K562 (cell line): ENCODE data around the gene RNF223. TPM values are rescaled to one million over a fixed set of nuclear protein-coding genes. Genes with fewer than 3 reads are reported as not detected.
A peak's percentile ranks its signal among the peaks of the same experiment; 100 is the strongest.

Source experiments
- ATAC-seq: fragments of 200-7000 bp; cut with Tn5 transposase; 3 replicates; pipeline ENCODE4 v1.9.1; 2020; ENCODE audit warnings: moderate library complexity
- BruUV-seq: library from RNA; stranded (reverse); fragments of 400-500 nt; replicated peaks from 2 replicates; lab custom pipeline; 2021; lab: Mats Ljungman, UMichigan
- CTCF ChIA-PET: fragments of 300-600 bp; formaldehyde crosslinking; extraction: SDS; loops from one replicate; lab custom pipeline; 2021; ENCODE audit warnings: low intra/inter-chr PET ratio; lab: Yijun Ruan, JAX
- POLR2A ChIA-PET: fragments of 300-600, 350-650 bp; sonication (Branson Sonifier 250); formaldehyde crosslinking; extraction: SDS; loops from one replicate; lab custom pipeline; 2021; ENCODE audit warnings: antibody characterized with exemption, inconsistent platforms; lab: Yijun Ruan, JAX
- DNase-seq, 4 experiments: peaks; one replicate each; pipeline versions ENCODE4 v3.0.0 to v3.0.0-alpha.2; 2011 to 2018; ENCODE audit warnings: low spot score in 3 of 4, mixed read lengths in 3 of 4; ENCODE audit errors: extremely low read depth in 1 of 4
- FAIRE-seq: peaks from 2 replicates; lab custom pipeline; 2011; peaks lifted over from hg19 to GRCh38; lab: Jason Lieb, UNC
- H2AFZ ChIP-seq: 2 replicates; pipeline ENCODE4 v1.6.0; 2011; ENCODE audit warnings: low read depth, low read length, control low read depth, inconsistent platforms
- H3K27ac ChIP-seq: fragments of 200-600 bp; 3 replicates; pipeline ENCODE4 v1.8.0; 2011; ENCODE audit warnings: low read depth, mild to moderate bottlenecking, control low read depth, inconsistent platforms, low read length, moderate library complexity, mixed read lengths; ENCODE audit errors: extremely low read depth
- H3K27me3 ChIP-seq, 2 experiments: fragments of 300-600 bp in 1 of 2; 2 replicates in 1 of 2; 3 replicates in 1 of 2; pipeline versions ENCODE4 v1.6.0 to v1.8.0; 2011; ENCODE audit warnings: inconsistent platforms in 2 of 2, low read length in 2 of 2, mild to moderate bottlenecking in 1 of 2, mixed read lengths in 1 of 2, moderate library complexity in 1 of 2; ENCODE audit not compliant: control insufficient read depth in 2 of 2, insufficient read depth in 2 of 2
- H3K36me3 ChIP-seq: fragments of 300-600 bp; 3 replicates; pipeline ENCODE4 v1.8.0; 2011; ENCODE audit warnings: mild to moderate bottlenecking, low read length, inconsistent platforms; ENCODE audit not compliant: control insufficient read depth, insufficient read depth
- H3K4me1 ChIP-seq, 2 experiments: fragments of 200-600 bp in 1 of 2; replicated peaks in 1 of 2; 2 replicates in 1 of 2; 3 replicates in 1 of 2; pipeline versions ENCODE4 v1.5.1 to v1.8.0; 2011; ENCODE audit warnings: inconsistent platforms in 2 of 2, low read length in 2 of 2, mild to moderate bottlenecking in 1 of 2, mixed read lengths in 1 of 2, moderate library complexity in 1 of 2; ENCODE audit not compliant: control insufficient read depth in 2 of 2, insufficient read depth in 2 of 2
- H3K4me2 ChIP-seq: 2 replicates; pipeline ENCODE4 v1.6.1; 2011; ENCODE audit warnings: low read length, control low read depth, inconsistent platforms, mixed read lengths; ENCODE audit not compliant: insufficient read depth
- H3K4me3 ChIP-seq: fragments of 200-600 bp; sonication (generic), shearing (Covaris generic); 2 replicates; pipeline ENCODE4 v1.5.1; 2016; ENCODE audit warnings: control low read depth, inconsistent platforms
- H3K79me2 ChIP-seq: fragments of 200-600 bp; 3 replicates; pipeline ENCODE4 v1.8.0; 2011; ENCODE audit warnings: low read length, inconsistent platforms; ENCODE audit not compliant: control insufficient read depth, insufficient read depth
- H3K9ac ChIP-seq, 2 experiments: 2 replicates each; pipeline versions ENCODE4 v1.6.0 to v1.6.1; 2011; ENCODE audit warnings: low read depth in 2 of 2, low read length in 2 of 2, control low read depth in 1 of 2, inconsistent platforms in 1 of 2, mild to moderate bottlenecking in 1 of 2, mixed read lengths in 1 of 2; ENCODE audit not compliant: insufficient read depth in 1 of 2
- H3K9me1 ChIP-seq: one replicate; pipeline ENCODE4 v1.6.0; 2011; ENCODE audit warnings: inconsistent platforms, mild to moderate bottlenecking, low read length, moderate library complexity; ENCODE audit not compliant: control insufficient read depth, insufficient read depth
- H3K9me3 ChIP-seq: replicated peaks from 2 replicates; pipeline ENCODE4 v1.5.1; 2011; ENCODE audit warnings: low read depth, low read length, inconsistent platforms; ENCODE audit not compliant: control insufficient read depth, insufficient read depth
- H4K20me1 ChIP-seq: replicated peaks from 2 replicates; pipeline ENCODE4 v1.6.1; 2011; ENCODE audit warnings: low read length, inconsistent platforms, mixed read lengths; ENCODE audit not compliant: control insufficient read depth, insufficient read depth
- HNRNPL ChIP-seq: fragments of 200-400 bp; formaldehyde crosslinking; IDR thresholded peaks from 2 replicates; pipeline ENCODE4 v1.6.1; 2017; ENCODE audit warnings: low read depth, mild to moderate bottlenecking, low read length
- ILF3 ChIP-seq: fragments of 450-650 bp; IDR thresholded peaks from 2 replicates; pipeline ENCODE4 v1.6.1; 2018; ENCODE audit warnings: antibody characterized with exemption, mild to moderate bottlenecking, moderate library complexity, borderline replicate concordance
- TSHZ1 ChIP-seq: fragments of 250-450 bp; sonication (Bioruptor Pico); IDR thresholded peaks from 2 replicates; pipeline ENCODE4 v1.4.0; 2020; ENCODE audit warnings: mild to moderate bottlenecking, moderate library complexity
- WGBS: fragments of 100-300 bp; shearing (Covaris generic); methylation state at CpG from one replicate; pipeline ENCODE4 v1.1.6; 2016; ENCODE audit warnings: low coverage, mixed read lengths; ENCODE audit not compliant: insufficient coverage; ENCODE audit errors: missing lambda C conversion rate; 5-methylcytosine and 5-hydroxymethylcytosine counted together
- in situ Hi-C: fragments of 300-500 bp; cut with MboI; formaldehyde crosslinking; loops from 4 replicates; pipeline ENCODE4 v1.15.0; 2018; ENCODE audit warnings: inconsistent platforms, mixed read lengths
- intact Hi-C: fragments of 100-400 bp; cut with micrococcal nuclease; formaldehyde crosslinking; loops from 2 replicates; pipeline ENCODE4 v1.14.2; 2022
- polyA plus RNA-seq, 8 experiments: library from polyadenylated mRNA; depleted of rRNA in 4 of 8; stranded (reverse) in 5 of 8; unstranded in 3 of 8; fragments of >200 nt; fragmentation: Nextera tagmentation in 2 of 8; fragmentation: Illumina TruSeq in 1 of 8; extraction: Ambion mirVana in 2 of 8; extraction: Trizol in 1 of 8; gene quantifications; 2 replicates each; pipeline versions ENCODE4 v1.2.1 to v1.2.3, GENCODE V29; 2011 to 2014; ENCODE audit warnings: inconsistent platforms in 1 of 8, missing spikeins in 1 of 8
- total RNA-seq, 7 experiments: library from RNA; depleted of rRNA in 6 of 7; stranded (reverse); fragments of >200 nt in 6 of 7; fragmentation: Illumina TruSeq in 2 of 7; extraction: Trizol in 2 of 7; gene quantifications; 2 replicates each; pipeline versions ENCODE4 v1.2.1 to v1.2.3, GENCODE V29; 2011 to 2021; ENCODE audit warnings: low replicate concordance in 1 of 7
- TF ChIP-seq, protein P1 (sequence below): sonication (generic); formaldehyde crosslinking; IDR thresholded peaks from 2 replicates; pipeline ENCODE4 v1.8.0; 2022; ENCODE audit warnings: missing genetic modification reagents, mild to moderate bottlenecking, moderate library complexity, borderline replicate concordance
- TF ChIP-seq, protein P2 (sequence below): sonication (generic); formaldehyde crosslinking; IDR thresholded peaks from 2 replicates; pipeline ENCODE4 v1.8.1; 2023; ENCODE audit warnings: mild to moderate bottlenecking, missing genetic modification reagents

The RNF223 gene
- total and polyA plus RNA-seq, 9 of the 15 experiments (the other 6 are each of a cell fraction or from before 2014, with no cell fraction given) = 0.04 to 0.32 TPM; not detected in 7

- 90% methylated on average over 36 of the region's 40 CpGs for WGBS
- H3K4me1 ChIP-seq = peaks cover 12 to 78% of the 10 kb centered on the region in 2 experiments
These were observed 8.8 kb upstream of the RNF223 start for GRCh38 chr1:1082776-1083415.

More at GRCh38 chr1:1082776-1083415, 8.8 kb upstream of the RNF223 start:
- in situ Hi-C loops = no loop called here
- Histone ChIP-seq H3K27ac (no peak overlapping the region), H3K4me3 (no peak overlapping the region), H3K79me2 (no peaks in the 10 kb centered on the region), H3K27me3 (no peaks in the 10 kb centered on the region), H4K20me1 (no peaks in the 10 kb centered on the region), H3K9ac (no peak overlapping the region), H3K9me3 (no peaks in the 10 kb centered on the region; the same call in 1 of the 2 replicates), H3K36me3 (peaks cover 24% of the 10 kb centered on the region; the same call in 1 of the 3 replicates), H3K4me2 (no peak overlapping the region), H2AFZ (no peak overlapping the region), H3K9me1 (no peaks in the 10 kb centered on the region)
- no peak for FAIRE-seq
- ATAC-seq = no peak
- ChIA-PET CTCF (no interaction called here), POLR2A (no interaction called here)
- intact Hi-C loops = no loop called here
- DNase-seq = no peak
- BruUV-seq = no TSS peak
- TF ChIP-seq HNRNPL (peak; percentile 63; the same call in 1 of the 2 replicates), TSHZ1 (CRISPR knock-in tag) (no peak), ILF3 (no peak)
- TF ChIP-seq, protein P1, sequence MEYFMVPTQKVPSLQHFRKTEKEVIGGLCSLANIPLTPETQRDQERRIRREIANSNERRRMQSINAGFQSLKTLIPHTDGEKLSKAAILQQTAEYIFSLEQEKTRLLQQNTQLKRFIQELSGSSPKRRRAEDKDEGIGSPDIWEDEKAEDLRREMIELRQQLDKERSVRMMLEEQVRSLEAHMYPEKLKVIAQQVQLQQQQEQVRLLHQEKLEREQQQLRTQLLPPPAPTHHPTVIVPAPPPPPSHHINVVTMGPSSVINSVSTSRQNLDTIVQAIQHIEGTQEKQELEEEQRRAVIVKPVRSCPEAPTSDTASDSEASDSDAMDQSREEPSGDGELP = peak; percentile 22; the same call in 1 of the 2 replicates
- TF ChIP-seq, protein P2, sequence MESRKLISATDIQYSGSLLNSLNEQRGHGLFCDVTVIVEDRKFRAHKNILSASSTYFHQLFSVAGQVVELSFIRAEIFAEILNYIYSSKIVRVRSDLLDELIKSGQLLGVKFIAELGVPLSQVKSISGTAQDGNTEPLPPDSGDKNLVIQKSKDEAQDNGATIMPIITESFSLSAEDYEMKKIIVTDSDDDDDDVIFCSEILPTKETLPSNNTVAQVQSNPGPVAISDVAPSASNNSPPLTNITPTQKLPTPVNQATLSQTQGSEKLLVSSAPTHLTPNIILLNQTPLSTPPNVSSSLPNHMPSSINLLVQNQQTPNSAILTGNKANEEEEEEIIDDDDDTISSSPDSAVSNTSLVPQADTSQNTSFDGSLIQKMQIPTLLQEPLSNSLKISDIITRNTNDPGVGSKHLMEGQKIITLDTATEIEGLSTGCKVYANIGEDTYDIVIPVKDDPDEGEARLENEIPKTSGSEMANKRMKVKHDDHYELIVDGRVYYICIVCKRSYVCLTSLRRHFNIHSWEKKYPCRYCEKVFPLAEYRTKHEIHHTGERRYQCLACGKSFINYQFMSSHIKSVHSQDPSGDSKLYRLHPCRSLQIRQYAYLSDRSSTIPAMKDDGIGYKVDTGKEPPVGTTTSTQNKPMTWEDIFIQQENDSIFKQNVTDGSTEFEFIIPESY (CRISPR knock-in tag) = peak; percentile 97
